HG02610 (cell line): ENCODE measurements around the gene CC2D1A.

Experiments used
- ATAC-seq: cut with Tn5 transposase; IDR thresholded peaks from one replicate; pipeline ENCODE4 v1.9.1; 2021; ENCODE audit warnings: mild to moderate bottlenecking, moderate library complexity; ENCODE audit not compliant: unreplicated experiment

The CC2D1A gene

GRCh38 chr19:13932911-13933393 lies 27.0 kb downstream of the CC2D1A start:
- ATAC-seq = no peak

- no peak for ATAC-seq
These were observed 28.7 kb downstream of the CC2D1A start for GRCh38 chr19:13934785-13935109.

GRCh38 chr19:13935765-13936510 lies 29.9 kb downstream of the CC2D1A start:
- ATAC-seq = no peak

- no peak for ATAC-seq
These were observed 31.7 kb downstream of the CC2D1A start for GRCh38 chr19:13937479-13938300.

- no peak for ATAC-seq
These were observed 32.5 kb downstream of the CC2D1A start, which contains the start of gene PODNL1 for GRCh38 chr19:13938301-13939064. Gene PODNL1, minus strand, starts transcription at chr19:13938417. Its CDS starts 236 bp downstream, at chr19:13938181.

- ATAC-seq = no peak
These were observed 36.2 kb downstream of the CC2D1A start for GRCh38 chr19:13942023-13942684.

GRCh38 chr19:13946414-13946813 lies 40.4 kb downstream of the CC2D1A start:
- ATAC-seq = no peak

- ATAC-seq = no peak
These were observed 45.0 kb downstream of the CC2D1A start for GRCh38 chr19:13951043-13951442.

GRCh38 chr19:13951799-13952153 lies 45.8 kb downstream of the CC2D1A start:
- ATAC-seq = no peak

GRCh38 chr19:13952154-13952930 lies 46.3 kb downstream of the CC2D1A start, which contains the start of gene DCAF15:
Gene DCAF15, plus strand, starts transcription at chr19:13952509. Its CDS starts 4 bp downstream, at chr19:13952513.
- peak; percentile 96 for ATAC-seq

GRCh38 chr19:13952931-13953531 lies 47.0 kb downstream of the CC2D1A start:
- ATAC-seq = no peak

- ATAC-seq = no peak
These were observed 48.2 kb downstream of the CC2D1A start for GRCh38 chr19:13954185-13954584.

- ATAC-seq = no peak
These were observed 49.8 kb downstream of the CC2D1A start for GRCh38 chr19:13955662-13956364.

- no peak for ATAC-seq
These were observed 50.4 kb downstream of the CC2D1A start for GRCh38 chr19:13956365-13956744.

- no peak for ATAC-seq
These were observed 51.0 kb downstream of the CC2D1A start for GRCh38 chr19:13957051-13957450.

- no peak for ATAC-seq
These were observed 52.0 kb downstream of the CC2D1A start for GRCh38 chr19:13958043-13958442.

- no peak for ATAC-seq
These were observed 53.4 kb downstream of the CC2D1A start for GRCh38 chr19:13959141-13959961.
